Activated naive CD4-positive, alpha-beta T cell treated with anti-CD3 and anti-CD28 coated beads, Interleukin-2, amount 50 U/mL, for 24 hours (primary cell): Measurements from ENCODE around the gene CFAP20DC.
"Not testable (repeated sequence)": the region's sequence is repeated elsewhere in the genome, so short reads cannot be mapped to it uniquely, and the experiment has no call there.

Source experiments
- H3K27ac Mint-ChIP-seq: one replicate; pipeline ENCODE4 v1.8.0; 2021; ENCODE audit warnings: mild to moderate bottlenecking, mixed read lengths
- H3K27me3 Mint-ChIP-seq: one replicate; pipeline ENCODE4 v1.8.0; 2021; ENCODE audit warnings: mixed read lengths
- H3K36me3 Mint-ChIP-seq: one replicate; pipeline ENCODE4 v1.8.0; 2021; ENCODE audit warnings: mixed read lengths
- H3K4me1 Mint-ChIP-seq: one replicate; pipeline ENCODE4 v1.8.0; 2021; ENCODE audit warnings: mixed read lengths
- H3K4me3 Mint-ChIP-seq: one replicate; pipeline ENCODE4 v1.8.0; 2021; ENCODE audit warnings: mild to moderate bottlenecking, mixed read lengths
- H3K9me3 Mint-ChIP-seq: one replicate; pipeline ENCODE4 v1.8.0; 2021; ENCODE audit warnings: mixed read lengths

The CFAP20DC gene

DNA sequence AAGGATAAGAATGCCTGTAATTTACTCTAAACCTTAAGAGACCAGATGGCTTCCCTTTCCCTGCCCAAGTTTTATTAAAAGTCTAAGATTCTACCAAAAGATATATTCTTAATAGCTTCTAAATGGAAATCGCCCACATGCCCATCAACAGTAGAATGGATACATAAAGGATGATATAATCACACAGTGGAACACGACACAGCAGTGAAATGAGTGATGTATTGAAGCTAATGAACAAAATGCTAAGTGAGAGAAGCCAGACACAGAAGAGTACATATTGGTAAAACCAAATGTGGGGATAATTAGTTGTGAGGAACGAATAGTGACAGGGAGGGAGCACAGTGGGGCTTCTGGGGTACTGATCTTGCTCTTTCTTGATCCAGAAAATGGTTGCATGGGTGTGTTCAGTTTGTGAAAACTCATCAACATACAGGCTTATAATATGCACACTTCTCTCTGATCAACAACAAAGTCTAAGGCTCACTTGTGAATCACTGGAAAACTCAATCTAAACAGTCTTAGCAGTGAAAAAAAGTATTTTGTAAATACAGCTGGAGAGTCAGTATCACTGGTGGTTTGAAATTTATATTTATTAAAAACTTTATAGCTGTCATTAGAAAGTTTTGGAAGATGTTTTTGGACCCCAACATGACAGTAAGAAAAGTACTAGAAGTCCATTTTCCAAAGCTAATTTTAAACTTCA, 212.5 kb downstream of the CFAP20DC start:
- no peaks in the 10 kb centered on the region for H3K9me3 Mint-ChIP-seq
- H3K27ac Mint-ChIP-seq, result no peak overlapping the region
- peaks cover 6% of the 10 kb centered on the region for H3K27me3 Mint-ChIP-seq
- H3K4me3 Mint-ChIP-seq, result no peak overlapping the region
- H3K4me1 Mint-ChIP-seq, result no peaks in the 10 kb centered on the region
- H3K36me3 Mint-ChIP-seq, result no peaks in the 10 kb centered on the region

DNA sequence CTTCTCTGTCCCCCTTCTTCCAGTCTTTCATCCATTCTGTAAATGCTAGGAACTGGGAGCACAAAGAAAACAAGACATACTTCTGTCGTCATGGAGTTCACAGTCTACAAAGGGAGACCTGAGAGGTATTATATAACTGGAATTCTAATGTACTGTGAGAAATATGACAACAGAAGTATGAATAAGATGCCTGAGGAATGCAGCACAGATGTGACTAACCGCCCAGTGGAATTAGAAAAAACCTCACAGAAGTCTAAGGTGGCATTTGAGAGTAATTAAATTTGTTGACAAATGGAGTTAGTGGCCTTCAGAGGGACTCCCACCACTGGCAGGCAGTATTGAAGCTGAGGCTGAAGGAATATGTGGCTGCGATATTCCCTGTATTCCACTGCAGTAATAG, 214.7 kb downstream of the CFAP20DC start:
- Mint-ChIP-seq H3K36me3 (no peaks in the 10 kb centered on the region), H3K4me1 (no peaks in the 10 kb centered on the region), H3K27me3 (peaks cover 6% of the 10 kb centered on the region), H3K9me3 (no peaks in the 10 kb centered on the region), H3K4me3 (no peak overlapping the region), H3K27ac (no peak overlapping the region)

- Mint-ChIP-seq H3K27me3 (peaks cover 6% of the 10 kb centered on the region), H3K4me3 (no peak overlapping the region), H3K4me1 (no peaks in the 10 kb centered on the region), H3K9me3 (no peaks in the 10 kb centered on the region), H3K27ac (no peak overlapping the region), H3K36me3 (no peaks in the 10 kb centered on the region)
These were observed 216.3 kb downstream of the CFAP20DC start for GRCh38 chr3:58833491-58833890.

- H3K27me3 Mint-ChIP-seq, result peaks cover 3% of the 10 kb centered on the region
- no peaks in the 10 kb centered on the region for H3K36me3 Mint-ChIP-seq
- H3K9me3 Mint-ChIP-seq, result no peaks in the 10 kb centered on the region
- no peak overlapping the region for H3K27ac Mint-ChIP-seq
- H3K4me3 Mint-ChIP-seq, result no peak overlapping the region
- H3K4me1 Mint-ChIP-seq, result no peaks in the 10 kb centered on the region
These were observed 220.4 kb downstream of the CFAP20DC start for GRCh38 chr3:58829321-58830000.

DNA sequence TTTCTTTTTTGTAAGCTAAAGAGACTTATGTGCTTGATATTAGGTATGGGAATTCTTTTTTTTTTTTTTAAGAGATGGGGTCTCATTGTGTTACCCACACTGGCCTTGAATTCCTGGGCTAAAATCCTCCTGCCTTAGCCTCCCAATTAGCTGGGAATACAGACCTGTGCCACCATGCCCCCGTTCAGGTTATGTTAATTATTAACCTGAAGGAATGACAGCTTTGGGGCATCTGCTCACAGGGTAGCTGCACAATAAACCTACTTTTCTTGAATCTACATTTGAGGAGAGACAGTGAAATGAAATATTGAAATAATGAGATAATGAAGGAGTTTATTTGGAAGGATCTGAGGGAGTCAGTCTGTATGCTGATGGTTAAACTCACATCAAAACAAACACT, 225.0 kb downstream of the CFAP20DC start:
- Mint-ChIP-seq H3K9me3 (no peaks in the 10 kb centered on the region), H3K27me3 (peaks cover 4% of the 10 kb centered on the region), H3K4me3 (no peak overlapping the region), H3K4me1 (no peaks in the 10 kb centered on the region), H3K27ac (no peak overlapping the region), H3K36me3 (no peaks in the 10 kb centered on the region)

DNA sequence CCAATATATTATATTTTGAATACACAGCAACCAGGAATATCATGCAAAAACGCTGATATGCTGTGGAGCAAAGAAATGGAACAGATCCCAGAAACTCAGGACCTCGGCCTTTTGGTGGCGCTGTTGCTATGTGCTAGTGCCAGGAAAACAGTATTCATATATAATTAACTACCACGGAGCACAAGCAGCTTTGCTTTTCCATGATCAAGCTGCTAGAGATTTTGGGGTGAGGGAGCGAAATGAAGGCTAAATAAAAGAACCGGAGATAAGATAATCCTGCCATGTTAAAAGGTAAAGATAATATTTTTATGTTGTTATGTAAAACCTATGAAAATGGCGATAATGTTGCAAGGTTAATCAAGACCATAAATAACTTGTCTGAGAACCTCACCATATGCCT, 225.5 kb downstream of the CFAP20DC start:
- Mint-ChIP-seq H3K27me3 (peaks cover 4% of the 10 kb centered on the region), H3K9me3 (no peaks in the 10 kb centered on the region), H3K4me1 (no peaks in the 10 kb centered on the region), H3K4me3 (no peak overlapping the region), H3K27ac (no peak overlapping the region), H3K36me3 (no peaks in the 10 kb centered on the region)

GRCh38 chr3:58806551-58807244, 243.1 kb downstream of the CFAP20DC start:
- not testable (repeated sequence) for H3K4me1 Mint-ChIP-seq, H3K27ac Mint-ChIP-seq, H3K9me3 Mint-ChIP-seq, H3K4me3 Mint-ChIP-seq, H3K36me3 Mint-ChIP-seq, H3K27me3 Mint-ChIP-seq

GRCh38 chr3:58804914-58805313, 244.9 kb downstream of the CFAP20DC start:
- H3K4me1 Mint-ChIP-seq, result no peaks in the 10 kb centered on the region
- no peak overlapping the region for H3K27ac Mint-ChIP-seq
- no peaks in the 10 kb centered on the region for H3K9me3 Mint-ChIP-seq
- H3K27me3 Mint-ChIP-seq, result no peaks in the 10 kb centered on the region
- H3K4me3 Mint-ChIP-seq, result no peak overlapping the region
- H3K36me3 Mint-ChIP-seq, result no peaks in the 10 kb centered on the region

- H3K27ac Mint-ChIP-seq, result no peak overlapping the region
- H3K36me3 Mint-ChIP-seq, result no peaks in the 10 kb centered on the region
- H3K27me3 Mint-ChIP-seq, result no peaks in the 10 kb centered on the region
- H3K4me3 Mint-ChIP-seq, result no peak overlapping the region
- no peaks in the 10 kb centered on the region for H3K9me3 Mint-ChIP-seq
- no peaks in the 10 kb centered on the region for H3K4me1 Mint-ChIP-seq
These were observed 248.3 kb downstream of the CFAP20DC start for GRCh38 chr3:58801541-58801940.

DNA sequence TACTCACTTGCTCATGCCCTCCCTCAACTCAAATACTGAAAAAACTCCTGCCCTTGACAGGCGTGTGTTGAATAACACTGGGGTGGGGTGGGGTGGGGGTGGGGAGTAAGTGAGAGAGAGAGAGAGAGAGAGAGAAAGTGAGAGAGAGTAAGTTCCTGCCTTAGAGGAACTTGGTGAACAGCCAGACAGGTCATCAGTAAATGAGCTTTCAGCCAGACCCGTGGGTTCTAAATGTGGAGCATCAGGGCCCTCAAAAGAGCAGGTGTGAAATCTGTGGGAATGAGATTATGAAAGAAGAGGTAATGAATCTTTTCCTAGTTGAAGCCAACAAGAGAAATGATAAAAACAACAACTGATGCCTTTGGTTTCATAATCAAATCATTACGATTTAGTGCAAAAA, 248.9 kb downstream of the CFAP20DC start:
- no peaks in the 10 kb centered on the region for H3K27me3 Mint-ChIP-seq
- no peaks in the 10 kb centered on the region for H3K9me3 Mint-ChIP-seq
- H3K27ac Mint-ChIP-seq, result no peak overlapping the region
- no peak overlapping the region for H3K4me3 Mint-ChIP-seq
- H3K36me3 Mint-ChIP-seq, result no peaks in the 10 kb centered on the region
- H3K4me1 Mint-ChIP-seq, result no peaks in the 10 kb centered on the region

- Mint-ChIP-seq H3K4me3 (no peak overlapping the region), H3K27me3 (no peaks in the 10 kb centered on the region), H3K4me1 (no peaks in the 10 kb centered on the region), H3K27ac (no peak overlapping the region), H3K9me3 (no peaks in the 10 kb centered on the region), H3K36me3 (no peaks in the 10 kb centered on the region)
These were observed 249.8 kb downstream of the CFAP20DC start for GRCh38 chr3:58800032-58800431.

- Mint-ChIP-seq H3K4me3 (no peak overlapping the region), H3K9me3 (no peaks in the 10 kb centered on the region), H3K36me3 (no peaks in the 10 kb centered on the region), H3K27me3 (no peaks in the 10 kb centered on the region), H3K27ac (no peak overlapping the region), H3K4me1 (no peaks in the 10 kb centered on the region)
These were observed 250.6 kb downstream of the CFAP20DC start for GRCh38 chr3:58799271-58799670.

DNA sequence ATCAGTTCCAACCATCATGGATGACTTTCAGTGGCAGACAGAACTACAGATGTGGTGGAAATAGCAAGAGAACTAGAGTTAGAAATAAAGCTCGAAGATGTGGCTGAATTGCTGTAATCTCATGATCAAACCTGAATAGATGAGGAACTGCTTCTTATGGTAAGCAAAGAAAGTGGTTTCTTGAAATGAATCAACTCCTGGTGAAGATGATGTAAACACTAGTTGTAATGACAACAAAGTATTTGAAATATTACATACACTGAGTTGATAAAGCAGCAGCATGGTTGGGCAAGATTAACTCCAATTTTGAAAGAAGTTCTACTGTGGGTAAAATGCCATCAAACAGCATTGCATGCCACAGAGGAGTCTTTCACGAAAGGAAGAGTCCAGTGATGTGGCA, 251.5 kb downstream of the CFAP20DC start:
- no peaks in the 10 kb centered on the region for H3K4me1 Mint-ChIP-seq
- H3K4me3 Mint-ChIP-seq, result no peak overlapping the region
- no peaks in the 10 kb centered on the region for H3K27me3 Mint-ChIP-seq
- H3K9me3 Mint-ChIP-seq, result no peaks in the 10 kb centered on the region
- H3K36me3 Mint-ChIP-seq, result no peaks in the 10 kb centered on the region
- no peak overlapping the region for H3K27ac Mint-ChIP-seq

DNA sequence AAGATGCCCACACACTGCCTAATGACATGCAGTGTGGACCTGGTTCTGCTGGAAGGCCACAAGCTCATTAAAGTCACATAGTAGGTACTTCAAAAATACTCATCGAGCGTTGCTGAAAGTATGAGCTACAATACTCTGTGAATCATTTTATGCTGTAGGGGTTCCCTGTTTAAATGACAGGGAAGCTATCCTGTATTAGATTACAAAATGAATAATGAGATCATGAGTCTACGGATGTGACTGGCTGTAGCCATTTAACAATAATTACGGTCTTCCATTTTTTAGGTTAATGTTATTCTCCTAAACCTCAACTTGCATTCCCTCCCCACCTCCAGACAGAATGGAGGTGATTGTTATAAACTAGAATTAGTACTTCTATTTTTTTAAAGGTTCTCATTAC, 255.1 kb downstream of the CFAP20DC start:
- H3K4me1 Mint-ChIP-seq, result no peaks in the 10 kb centered on the region
- H3K27me3 Mint-ChIP-seq, result no peaks in the 10 kb centered on the region
- no peaks in the 10 kb centered on the region for H3K36me3 Mint-ChIP-seq
- H3K27ac Mint-ChIP-seq, result no peak overlapping the region
- no peak overlapping the region for H3K4me3 Mint-ChIP-seq
- H3K9me3 Mint-ChIP-seq, result no peaks in the 10 kb centered on the region

GRCh38 chr3:58793938-58794337, 255.9 kb downstream of the CFAP20DC start:
- Mint-ChIP-seq H3K4me1 (no peaks in the 10 kb centered on the region), H3K36me3 (no peaks in the 10 kb centered on the region)

GRCh38 chr3:58792921-58793451, 256.8 kb downstream of the CFAP20DC start:
- Mint-ChIP-seq H3K9me3 (no peaks in the 10 kb centered on the region), H3K27me3 (no peaks in the 10 kb centered on the region), H3K36me3 (no peaks in the 10 kb centered on the region), H3K27ac (no peak overlapping the region), H3K4me3 (no peak overlapping the region), H3K4me1 (no peaks in the 10 kb centered on the region)

More at GRCh38 chr3:58793938-58794337, 255.9 kb downstream of the CFAP20DC start:
- H3K27ac Mint-ChIP-seq, result no peak overlapping the region
- no peaks in the 10 kb centered on the region for H3K9me3 Mint-ChIP-seq
- no peaks in the 10 kb centered on the region for H3K27me3 Mint-ChIP-seq
- H3K4me3 Mint-ChIP-seq, result no peak overlapping the region
